HepG2 (cell line): ENCODE results near the gene PAM16. TPM values are rescaled to one million over a fixed set of nuclear protein-coding genes. Genes with fewer than 3 reads are reported as not detected.

Experiments used
- GPN1 ChIP-seq: sonication (generic); formaldehyde crosslinking; IDR thresholded peaks from 2 replicates; pipeline ENCODE4 v1.5.1; 2020; ENCODE audit warnings: missing genetic modification reagents, borderline replicate concordance
- HNRNPK ChIP-seq: fragments of 200-400 bp; formaldehyde crosslinking; IDR thresholded peaks from 2 replicates; pipeline ENCODE4 v1.6.1; 2018; ENCODE audit warnings: low read length, low read depth, moderate library complexity, mild to moderate bottlenecking; ENCODE audit not compliant: poor library complexity, severe bottlenecking
- ISL2 ChIP-seq: sonication (generic); formaldehyde crosslinking; IDR thresholded peaks from 2 replicates; pipeline ENCODE4 v1.5.0; 2020; ENCODE audit warnings: missing genetic modification reagents
- ISX ChIP-seq: sonication (generic); formaldehyde crosslinking; conservative IDR thresholded peaks from 2 replicates; pipeline ENCODE4 v1.5.0; 2020; ENCODE audit warnings: missing genetic modification reagents
- MTA1 ChIP-seq: sonication (generic); formaldehyde crosslinking; IDR thresholded peaks from 2 replicates; pipeline ENCODE4 v1.4.0; 2020; ENCODE audit warnings: missing genetic modification reagents, mild to moderate bottlenecking, borderline replicate concordance
- PAX8 ChIP-seq: sonication (generic); formaldehyde crosslinking; IDR thresholded peaks from 2 replicates; pipeline ENCODE4 v1.8.0; 2022; ENCODE audit warnings: mild to moderate bottlenecking, missing genetic modification reagents, borderline replicate concordance
- REPIN1 ChIP-seq: sonication (generic); formaldehyde crosslinking; IDR thresholded peaks from 2 replicates; pipeline ENCODE4 v1.8.0; 2022; ENCODE audit warnings: missing genetic modification reagents, low read depth, mild to moderate bottlenecking, borderline replicate concordance
- SRY ChIP-seq: sonication (generic); formaldehyde crosslinking; IDR thresholded peaks from 2 replicates; pipeline ENCODE4 v1.8.0; 2022; ENCODE audit warnings: mild to moderate bottlenecking, missing genetic modification reagents
- TARDBP ChIP-seq: sonication (generic); formaldehyde crosslinking; IDR thresholded peaks from 2 replicates; pipeline ENCODE4 v1.8.0; 2022; ENCODE audit warnings: mild to moderate bottlenecking, missing genetic modification reagents
- WIZ ChIP-seq: sonication (generic); formaldehyde crosslinking; IDR thresholded peaks from 2 replicates; pipeline ENCODE4 v1.5.1; 2020; ENCODE audit warnings: mild to moderate bottlenecking, missing genetic modification reagents
- ZC3H13 ChIP-seq: sonication (generic); formaldehyde crosslinking; IDR thresholded peaks from 2 replicates; pipeline ENCODE4 v1.8.1; 2023; ENCODE audit warnings: mild to moderate bottlenecking, missing genetic modification reagents, moderate library complexity
- ZNF121 ChIP-seq: sonication (generic); formaldehyde crosslinking; IDR thresholded peaks from 2 replicates; pipeline ENCODE4 v1.5.0; 2020; ENCODE audit warnings: mild to moderate bottlenecking, missing genetic modification reagents
- ZNF235 ChIP-seq: sonication (generic); formaldehyde crosslinking; IDR thresholded peaks from 2 replicates; pipeline ENCODE4 v1.8.1; 2023; ENCODE audit warnings: mild to moderate bottlenecking, missing genetic modification reagents, borderline replicate concordance
- ZNF263 ChIP-seq: sonication (generic); formaldehyde crosslinking; IDR thresholded peaks from 2 replicates; pipeline ENCODE4 v1.4.0; 2020; ENCODE audit warnings: missing genetic modification reagents
- ZNF407 ChIP-seq: sonication (generic); formaldehyde crosslinking; IDR thresholded peaks from one replicate; pipeline ENCODE4 v1.5.1; 2020; ENCODE audit warnings: mild to moderate bottlenecking, missing genetic modification reagents; ENCODE audit errors: not compliant biosample characterization
- ZNF567 ChIP-seq: sonication (generic); formaldehyde crosslinking; IDR thresholded peaks from 2 replicates; pipeline ENCODE4 v1.8.1; 2023; ENCODE audit warnings: mild to moderate bottlenecking, missing genetic modification reagents, borderline replicate concordance
- ZNF589 ChIP-seq: sonication (generic); formaldehyde crosslinking; conservative IDR thresholded peaks from 2 replicates; pipeline ENCODE4 v1.8.0; 2022; ENCODE audit warnings: mild to moderate bottlenecking, moderate library complexity, missing genetic modification reagents
- ZNF670 ChIP-seq: sonication (generic); formaldehyde crosslinking; IDR thresholded peaks from 2 replicates; pipeline ENCODE4 v1.8.0; 2022; ENCODE audit warnings: mild to moderate bottlenecking, missing genetic modification reagents, borderline replicate concordance
- ZNF704 ChIP-seq: sonication (generic); formaldehyde crosslinking; IDR thresholded peaks from 2 replicates; pipeline ENCODE4 v1.8.1; 2023; ENCODE audit warnings: mild to moderate bottlenecking, inconsistent platforms, moderate library complexity, missing genetic modification reagents, borderline replicate concordance
- ZSCAN30 ChIP-seq: sonication (generic); formaldehyde crosslinking; IDR thresholded peaks from 2 replicates; pipeline ENCODE4 v1.5.0; 2020; ENCODE audit warnings: mild to moderate bottlenecking, missing genetic modification reagents
- polyA plus RNA-seq, 8 experiments: library from polyadenylated mRNA; depleted of rRNA in 3 of 8; stranded (reverse) in 7 of 8; unstranded in 1 of 8; fragments of >200 nt; fragmentation: Illumina TruSeq in 4 of 8; extraction: Trizol in 4 of 8; gene quantifications; 2 replicates each; pipeline versions ENCODE4 v1.2.1 to v1.2.3, GENCODE V29; 2011 to 2016; ENCODE audit warnings: low read depth in 4 of 8, missing spikeins in 1 of 8, mixed read lengths in 1 of 8; ENCODE audit not compliant: insufficient read depth in 1 of 8
- total RNA-seq, 5 experiments: library from RNA; depleted of rRNA; stranded (reverse); fragments of >200 nt; fragmentation: Illumina TruSeq; extraction: Trizol; gene quantifications; 2 replicates each; pipeline ENCODE4 v1.2.3, GENCODE V29; 2016; ENCODE audit warnings: low read depth in 1 of 5

Gene PAM16
- total and polyA plus RNA-seq, 2 of the 13 experiments (the other 11 are each of a cell fraction or from before 2014, with no cell fraction given) = 51.5 to 51.8 TPM

GRCh38 chr16:4322121-4323052, 28.7 kb downstream of the PAM16 start (continued):
- TF ChIP-seq ZNF704 (CRISPR knock-in tag) (no peak), ZSCAN30 (CRISPR knock-in tag) (no peak), ZNF121 (CRISPR knock-in tag) (0 out of 2 replicates have a peak, but pooled peaks have one; percentile 25), ZNF670 (CRISPR knock-in tag) (no peak), HNRNPK (no peak), ZNF589 (CRISPR knock-in tag) (no peak), GPN1 (CRISPR knock-in tag) (no peak), ZNF407 (CRISPR knock-in tag) (no peak), ZC3H13 (CRISPR knock-in tag) (no peak), ZNF263 (CRISPR knock-in tag) (0 out of 2 replicates have a peak, but pooled peaks have one; percentile 10), WIZ (CRISPR knock-in tag) (no peak), ISL2 (CRISPR knock-in tag) (no peak), REPIN1 (no peak), ZNF235 (CRISPR knock-in tag) (no peak), ZNF567 (CRISPR knock-in tag) (no peak), ISX (CRISPR knock-in tag) (no peak), TARDBP (CRISPR knock-in tag) (no peak), SRY (CRISPR knock-in tag) (0 out of 2 replicates have a peak, but pooled peaks have one; percentile 35), PAX8 (no peak), MTA1 (peak; percentile 41; the same call in 1 of the 2 replicates)
